Measurements from ENCODE around the gene MOSPD3.

Gene MOSPD3

GRCh38 chr7:100627238-100627549 is 14.9 kb downstream of the MOSPD3 start:
- no peak for TF ChIP-seq CTCF (IDR thresholded peaks at IDR 0.05; ENCODE audit: insufficient read depth, low read depth, low read length, missing control alignments)
- DNase-seq (ENCODE audit: low read depth), result no peak
- peak overlapping the region; percentile 53 for H3K4me3 ChIP-seq (ENCODE audit: low read depth, low read length)

- peak; percentile 71 for DNase-seq (ENCODE audit: low read depth)
- TF ChIP-seq CTCF (IDR thresholded peaks at IDR 0.05; ENCODE audit: insufficient read depth, low read depth, low read length, missing control alignments), result peak; percentile 61
- no peak overlapping the region for H3K4me3 ChIP-seq (ENCODE audit: low read depth, low read length)
Observed at GRCh38 chr7:100629117-100629716, 16.9 kb downstream of the MOSPD3 start.

DNA sequence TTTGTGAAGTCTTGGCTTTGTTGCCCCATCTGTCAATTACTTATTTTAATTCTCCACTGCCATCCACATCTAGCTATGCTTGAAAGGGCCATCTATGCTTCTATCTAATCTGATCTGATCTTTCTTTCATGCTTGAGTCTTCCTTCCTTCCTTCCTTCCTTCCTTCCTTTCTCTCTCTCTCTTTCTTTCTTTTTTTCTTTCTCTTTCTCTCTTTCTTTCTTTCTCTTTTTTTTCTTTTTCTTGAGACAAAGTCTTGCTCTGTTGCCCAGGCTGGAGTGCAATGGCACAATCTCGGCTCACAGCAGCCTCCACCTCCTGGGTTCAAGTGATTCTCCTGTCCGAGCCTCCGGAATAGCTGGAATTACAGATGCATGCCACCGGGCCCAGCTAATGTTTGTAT is 17.7 kb downstream of the MOSPD3 start:
- no peak for TF ChIP-seq CTCF (IDR thresholded peaks at IDR 0.05; ENCODE audit: insufficient read depth, low read depth, low read length, missing control alignments)
- no peak for DNase-seq (ENCODE audit: low read depth)
- H3K4me3 ChIP-seq (ENCODE audit: low read depth, low read length), result no peak overlapping the region

- peak overlapping the region; percentile 99 for H3K4me3 ChIP-seq (ENCODE audit: low read depth, low read length)
- peak; percentile 63 for TF ChIP-seq CTCF (IDR thresholded peaks at IDR 0.05; ENCODE audit: insufficient read depth, low read depth, low read length, missing control alignments)
- peak; percentile 87 for DNase-seq (ENCODE audit: low read depth)
Observed at GRCh38 chr7:100632951-100633717, 20.8 kb downstream of the MOSPD3 start.

DNA sequence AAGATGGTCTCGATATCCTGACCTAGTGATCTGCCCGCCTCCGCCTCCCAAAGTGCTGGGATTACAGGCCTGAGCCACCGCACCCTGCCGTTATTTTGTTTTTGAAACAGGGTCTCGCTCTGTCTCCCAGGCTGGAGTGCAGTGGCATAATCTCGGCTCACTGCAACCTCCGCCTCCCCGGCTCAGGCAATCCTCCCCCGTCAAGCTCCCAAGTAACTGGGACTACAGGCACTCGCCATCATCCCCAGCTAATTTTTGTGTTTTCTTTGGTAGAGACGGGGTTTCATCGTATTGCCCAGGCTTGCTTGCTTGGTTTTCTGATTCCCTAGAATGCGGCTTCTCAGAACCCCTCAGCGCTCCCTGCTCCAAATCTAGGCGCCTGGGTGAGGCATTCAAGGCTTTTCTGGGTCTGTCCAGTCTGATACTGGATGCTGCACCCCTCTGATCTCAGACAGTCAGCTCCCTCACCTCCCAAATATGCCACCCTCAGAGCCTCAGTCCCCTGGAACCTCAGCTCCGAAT is 27.7 kb downstream of the MOSPD3 start:
- no peak for TF ChIP-seq CTCF (IDR thresholded peaks at IDR 0.05; ENCODE audit: insufficient read depth, low read depth, low read length, missing control alignments)
- no peak for DNase-seq (ENCODE audit: low read depth)
- no peak overlapping the region for H3K4me3 ChIP-seq (ENCODE audit: low read depth, low read length)

GRCh38 chr7:100640517-100641440 is 28.4 kb downstream of the MOSPD3 start:
- no peak overlapping the region for H3K4me3 ChIP-seq (ENCODE audit: low read depth, low read length)
- DNase-seq (ENCODE audit: low read depth), result no peak
- TF ChIP-seq CTCF (IDR thresholded peaks at IDR 0.05; ENCODE audit: insufficient read depth, low read depth, low read length, missing control alignments), result no peak
